Ovary (tissue), 3 donors: ENCODE results near the gene LRRC4C.

Source experiments
- POLR2A ChIP-seq: fragments of 450-650 bp; IDR thresholded peaks from one replicate; pipeline ENCODE4 v1.6.1; 2017; ENCODE audit warnings: antibody characterized with exemption, mild to moderate bottlenecking, moderate library complexity
- TF ChIP-seq, protein P1 (sequence below), 3 donors: fragments of 450-650 bp in 2 of 3; fragments of 200-600 bp in 1 of 3; IDR thresholded peaks; one replicate each; pipeline versions ENCODE4 v1.5.1 to v1.8.0; 2016 to 2022; ENCODE audit warnings: antibody characterized with exemption in 3 of 3, mild to moderate bottlenecking in 1 of 3
- donor health status: DM: no; HTN: no; CAD: no.

DNA sequence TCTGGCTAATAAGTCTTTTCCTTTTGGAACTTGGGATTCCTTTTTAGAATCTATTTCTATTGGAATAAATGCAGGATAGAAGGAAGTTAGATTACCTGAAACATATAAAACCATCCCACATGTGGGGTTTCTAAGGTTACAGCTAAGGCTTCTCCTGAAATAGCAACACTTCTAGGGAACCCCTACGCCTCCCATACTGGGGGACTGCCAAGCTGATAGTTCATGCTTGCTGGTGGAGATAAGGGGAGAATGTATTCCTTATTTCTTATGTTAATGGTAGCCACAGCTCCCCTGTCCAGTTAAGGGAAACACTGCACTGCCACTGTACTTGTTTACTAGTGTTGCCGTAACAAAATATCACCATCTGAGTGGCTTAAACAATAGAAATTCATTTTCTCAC lies 1189.6 kb downstream of the LRRC4C start:
- TF ChIP-seq, protein P1, sequence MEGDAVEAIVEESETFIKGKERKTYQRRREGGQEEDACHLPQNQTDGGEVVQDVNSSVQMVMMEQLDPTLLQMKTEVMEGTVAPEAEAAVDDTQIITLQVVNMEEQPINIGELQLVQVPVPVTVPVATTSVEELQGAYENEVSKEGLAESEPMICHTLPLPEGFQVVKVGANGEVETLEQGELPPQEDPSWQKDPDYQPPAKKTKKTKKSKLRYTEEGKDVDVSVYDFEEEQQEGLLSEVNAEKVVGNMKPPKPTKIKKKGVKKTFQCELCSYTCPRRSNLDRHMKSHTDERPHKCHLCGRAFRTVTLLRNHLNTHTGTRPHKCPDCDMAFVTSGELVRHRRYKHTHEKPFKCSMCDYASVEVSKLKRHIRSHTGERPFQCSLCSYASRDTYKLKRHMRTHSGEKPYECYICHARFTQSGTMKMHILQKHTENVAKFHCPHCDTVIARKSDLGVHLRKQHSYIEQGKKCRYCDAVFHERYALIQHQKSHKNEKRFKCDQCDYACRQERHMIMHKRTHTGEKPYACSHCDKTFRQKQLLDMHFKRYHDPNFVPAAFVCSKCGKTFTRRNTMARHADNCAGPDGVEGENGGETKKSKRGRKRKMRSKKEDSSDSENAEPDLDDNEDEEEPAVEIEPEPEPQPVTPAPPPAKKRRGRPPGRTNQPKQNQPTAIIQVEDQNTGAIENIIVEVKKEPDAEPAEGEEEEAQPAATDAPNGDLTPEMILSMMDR (IDR thresholded peaks at IDR 0.05) = no peak
- TF ChIP-seq POLR2A = no peak
